Adrenal gland (tissue), 12 donors: Measurements from ENCODE around the gene IGDCC3. TPM values are rescaled to one million over a fixed set of nuclear protein-coding genes. Genes with fewer than 3 reads are reported as not detected.

Experiments
- DNase-seq, 7 donors: peaks; one replicate each; pipeline ENCODE4 v3.0.0-alpha.2; 2019 to 2020
- H3K27ac ChIP-seq, 5 donors: fragments of 200-600 bp; sonication (generic) in 4 of 5; 1 replicate in 3 of 5; 2 replicates in 2 of 5; pipeline versions ENCODE4 v1.5.1 to v1.8.0; 2016 to 2020; ENCODE audit warnings: mild to moderate bottlenecking in 1 of 5
- H3K27me3 ChIP-seq: fragments of 200-600 bp; 2 replicates; pipeline ENCODE4 v1.8.0; 2021
- H3K36me3 ChIP-seq, 2 donors: fragments of 200-600 bp; replicated peaks in 1 of 2; 1 replicate in 1 of 2; 2 replicates in 1 of 2; pipeline versions ENCODE4 v1.5.1 to v1.8.0; 2018 to 2022
- H3K4me1 ChIP-seq, 2 donors: fragments of 200-600 bp; replicated peaks in 1 of 2; 1 replicate in 1 of 2; 2 replicates in 1 of 2; pipeline versions ENCODE4 v1.5.1 to v1.8.0; 2018 to 2021
- H3K4me3 ChIP-seq, 4 donors: fragments of 200-600 bp; sonication (generic) in 3 of 4; one replicate each; pipeline ENCODE4 v1.5.1; 2016 to 2018
- H3K9me3 ChIP-seq, 3 donors: fragments of 200-600 bp; sonication (generic) in 1 of 3; replicated peaks in 1 of 3; 1 replicate in 2 of 3; 2 replicates in 1 of 3; pipeline versions ENCODE4 v1.5.1 to v1.8.0; 2016 to 2021
- CTCF ChIP-seq, 6 experiments: fragments of 450-650 bp in 4 of 6; fragments of 200-600 bp in 2 of 6; sonication (generic) in 1 of 6; IDR thresholded peaks; 1 replicate in 5 of 6; 2 replicates in 1 of 6; pipeline versions ENCODE4 v1.5.1 to v1.8.0; 2016 to 2021; ENCODE audit warnings: antibody characterized with exemption in 6 of 6, mild to moderate bottlenecking in 2 of 6, moderate library complexity in 1 of 6
- POLR2A ChIP-seq, 2 donors: fragments of 450-650 bp; IDR thresholded peaks; one replicate each; pipeline ENCODE4 v1.6.1; 2017; ENCODE audit warnings: antibody characterized with exemption in 2 of 2, mild to moderate bottlenecking in 2 of 2, moderate library complexity in 1 of 2
- WGBS, 4 donors: extraction: QIAGEN DNeasy Blood & Tissue Kit in 2 of 4; methylation state at CpG; one replicate each; pipeline versions ENCODE4 v1.1.5 to v1.1.7; 2013 to 2017; 5-methylcytosine and 5-hydroxymethylcytosine counted together
- intact Hi-C, 2 donors: fragments of 100-400 bp; cut with DNase I; formaldehyde crosslinking; loops; one replicate each; pipeline versions ENCODE4 v1.14.1 to v1.15.0; 2022 to 2023
- polyA plus RNA-seq, 3 donors: library from polyadenylated mRNA; stranded (reverse); fragments of 200-250 nt in 2 of 3; fragments of 350-450 nt in 1 of 3; fragmentation: Illumina TruSeq in 1 of 3; extraction: RNeasy Lipid Tissue Mini Kit (QIAGEN cat#74804) in 1 of 3; gene quantifications; one replicate each; pipeline ENCODE4 v1.2.3, GENCODE V29; 2013 to 2014
- total RNA-seq, 9 donors: library from RNA; depleted of rRNA in 4 of 9; stranded (reverse); fragments of >200 nt in 4 of 9; fragments of 120-200 nt in 1 of 9; fragmentation: NEBNext Ultra II Directional in 1 of 9; extraction: Animal tissue kit (Norgen Biotek cat#: 25700) in 1 of 9; gene quantifications; one replicate each; pipeline versions ENCODE4 v1.1.0 to v1.2.4, GENCODE V29; 2013 to 2023
- donor health status: healthy with polysubstance abuse.
- donor health status: Bipolar disorder and iron deficiency.
- donor health status: DM: yes; HTN: yes; CAD: no.
- donor health status: DM: no; HTN: no; CAD: no.
- donor health status: DM: no; HTN: no; CAD: no.
- donor health status: DM: yes; HTN: yes; CAD: no.

Gene IGDCC3
- total and polyA plus RNA-seq, 12 donors, result 0.13 to 0.39 (median 0.29) TPM; not detected in 7

- H3K36me3 ChIP-seq, result no peaks in the 10 kb centered on the region
- H3K4me3 ChIP-seq, result peak overlapping the region in 1 of 4 donors; percentile 77
- H3K27ac ChIP-seq, result peak overlapping the region in 1 of 5 donors; percentile 79
- DNase-seq, result peak in 1 of 7 donors; percentile 28
- peaks cover 13 to 16% of the 10 kb centered on the region in 2 donors for H3K4me1 ChIP-seq
- no peaks in the 10 kb centered on the region for H3K9me3 ChIP-seq
- no peaks in the 10 kb centered on the region for H3K27me3 ChIP-seq
- TF ChIP-seq CTCF (IDR thresholded peaks at IDR 0.05) (no peak), POLR2A (IDR thresholded peaks at IDR 0.05) (no peak)
- intact Hi-C loops, result no loop called here
- WGBS, 4 donors, result 25 to 76% (median 35%) methylated on average over 8 to 28 of the region's 28 CpGs
These were observed 45.6 kb upstream of the IGDCC3 start for GRCh38 chr15:65423150-65423975.

GRCh38 chr15:65421360-65422215 is 43.8 kb upstream of the IGDCC3 start:
- Histone ChIP-seq H3K9me3 (no peaks in the 10 kb centered on the region), H3K27me3 (no peaks in the 10 kb centered on the region), H3K27ac (peak overlapping the region in 3 of 5 donors; percentile 13 to 79 (median 49)), H3K4me3 (peak overlapping the region in 2 of 4 donors; percentile 36 to 77), H3K4me1 (peaks cover 13 to 16% of the 10 kb centered on the region in 2 donors), H3K36me3 (no peaks in the 10 kb centered on the region)
- 0 to 2% (median 1%) methylated on average over 13 to 39 of the region's 39 CpGs for WGBS, 4 donors
- no peak for TF ChIP-seq CTCF (IDR thresholded peaks at IDR 0.05)
- TF ChIP-seq POLR2A (IDR thresholded peaks at IDR 0.05), result no peak
- intact Hi-C loops, result no loop called here
- peak; percentile 60 to 79 (median 69) for DNase-seq

- intact Hi-C loops, result no loop called here
- no peak for DNase-seq
- 20 to 28% (median 21%) methylated on average over 13 to 17 of the region's 17 CpGs for WGBS, 4 donors
- TF ChIP-seq POLR2A (IDR thresholded peaks at IDR 0.05) (no peak), CTCF (IDR thresholded peaks at IDR 0.05) (no peak)
- peaks cover 13 to 16% of the 10 kb centered on the region in 2 donors for H3K4me1 ChIP-seq
- peak overlapping the region in 2 of 4 donors; percentile 36 to 77 for H3K4me3 ChIP-seq
- no peaks in the 10 kb centered on the region for H3K27me3 ChIP-seq
- H3K9me3 ChIP-seq, result no peaks in the 10 kb centered on the region
- H3K36me3 ChIP-seq, result no peaks in the 10 kb centered on the region
- H3K27ac ChIP-seq, result peak overlapping the region in 2 of 5 donors; percentile 13 to 79
These were observed 43.2 kb upstream of the IGDCC3 start for GRCh38 chr15:65420975-65421359.

GRCh38 chr15:65418596-65418995 is 40.8 kb upstream of the IGDCC3 start:
- WGBS, 4 donors, result 88 to 100% (median 92%) methylated on average over 2 of the region's 2 CpGs
- TF ChIP-seq CTCF (IDR thresholded peaks at IDR 0.05) (no peak), POLR2A (IDR thresholded peaks at IDR 0.05) (no peak)
- H3K27ac ChIP-seq, result no peak overlapping the region
- peaks cover 16 to 24% of the 10 kb centered on the region in 2 donors for H3K4me1 ChIP-seq
- H3K9me3 ChIP-seq, result no peaks in the 10 kb centered on the region
- DNase-seq, result no peak
- intact Hi-C loops, result no loop called here
- no peaks in the 10 kb centered on the region for H3K36me3 ChIP-seq
- no peaks in the 10 kb centered on the region for H3K27me3 ChIP-seq
- no peak overlapping the region for H3K4me3 ChIP-seq
